Stimulated activated CD8-positive, alpha-beta memory T cell treated with anti-CD3 and anti-CD28 coated beads, Interleukin-4, amount 100 ng/mL, for 1 hour (primary cell): ENCODE results near the gene PRPF38A.
"Not testable (repeated sequence)": the region's sequence is repeated elsewhere in the genome, so short reads cannot be mapped to it uniquely, and the experiment has no call there.

ENCODE experiments used
- DNase-seq, 2 donors: peaks; one replicate each; pipeline ENCODE4 v3.0.0-alpha.2; 2020; ENCODE audit warnings: low read depth in 2 of 2, low spot score in 1 of 2

The PRPF38A gene, protein sequence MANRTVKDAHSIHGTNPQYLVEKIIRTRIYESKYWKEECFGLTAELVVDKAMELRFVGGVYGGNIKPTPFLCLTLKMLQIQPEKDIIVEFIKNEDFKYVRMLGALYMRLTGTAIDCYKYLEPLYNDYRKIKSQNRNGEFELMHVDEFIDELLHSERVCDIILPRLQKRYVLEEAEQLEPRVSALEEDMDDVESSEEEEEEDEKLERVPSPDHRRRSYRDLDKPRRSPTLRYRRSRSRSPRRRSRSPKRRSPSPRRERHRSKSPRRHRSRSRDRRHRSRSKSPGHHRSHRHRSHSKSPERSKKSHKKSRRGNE

DNA sequence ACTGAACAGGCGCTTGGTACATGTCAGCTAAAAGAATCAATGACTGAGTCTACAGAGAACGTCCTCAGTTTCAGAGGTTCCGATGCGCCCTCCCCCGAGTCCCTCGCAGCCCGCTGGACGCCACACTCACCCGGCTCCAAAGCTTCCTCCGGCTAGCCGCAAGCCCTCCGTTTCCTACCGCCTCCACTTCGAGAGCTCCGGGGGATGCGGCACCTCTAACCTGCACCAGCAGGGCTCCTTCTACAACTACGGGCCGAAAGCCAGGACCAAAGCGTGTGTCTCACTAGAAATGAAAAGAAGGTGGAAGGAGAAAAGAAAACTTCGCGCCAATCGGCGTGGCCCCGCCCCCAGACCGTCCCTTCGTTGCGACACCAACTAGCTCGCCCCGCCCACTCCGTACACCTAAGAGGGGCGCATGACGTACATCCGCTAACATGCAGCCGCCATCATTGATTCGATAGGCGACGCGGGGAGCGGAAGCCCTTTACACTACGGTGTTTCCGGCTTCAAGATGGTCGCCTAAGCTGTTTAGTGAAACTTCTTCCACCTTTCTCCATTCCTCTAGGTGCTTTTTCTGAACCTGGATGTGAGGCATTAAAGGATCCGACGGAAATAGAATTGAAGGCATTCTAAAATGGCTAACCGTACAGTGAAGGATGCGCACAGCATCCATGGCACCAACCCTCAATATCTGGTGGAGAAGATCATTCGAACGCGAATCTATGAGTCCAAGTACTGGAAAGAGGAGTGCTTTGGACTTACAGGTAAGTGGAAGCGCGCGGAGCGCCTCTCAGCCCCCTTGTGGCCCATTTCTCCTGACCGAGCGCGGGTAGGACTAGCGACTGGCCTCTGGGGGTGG lies at the start of gene PRPF38A, which contains the start of gene ORC1:
PRPF38A (plus strand) TSS at position 487 of the 859 bp plus-strand sequence; CDS start at position 635, 148 bp downstream.
ORC1 (minus strand) TSS at position 308 of the 859 bp plus-strand sequence. CDS start 2,200 bp downstream, outside the sequence.
- peak; percentile 96 to 97 for DNase-seq

DNA sequence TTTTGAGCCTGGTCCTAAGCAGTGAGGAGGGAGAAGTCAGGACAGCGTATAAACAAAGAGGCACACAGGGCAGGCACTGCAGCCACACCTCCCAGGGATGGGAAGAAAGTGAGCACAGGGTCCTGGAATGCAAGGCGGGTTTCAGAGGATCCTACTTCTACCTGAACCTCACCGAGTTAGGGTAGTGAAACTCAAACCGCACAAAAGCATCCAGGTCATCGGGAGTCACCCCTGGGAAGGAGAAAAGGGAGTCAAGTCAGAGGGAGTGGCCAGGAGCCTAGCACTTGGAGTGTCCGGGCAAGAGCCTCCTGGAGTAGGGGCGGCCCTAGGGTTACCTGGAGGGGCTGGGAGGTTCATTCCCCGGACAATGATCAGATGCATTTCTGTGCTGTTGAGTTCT lies 49.0 kb upstream of the PRPF38A start:
- no peak for DNase-seq

DNA sequence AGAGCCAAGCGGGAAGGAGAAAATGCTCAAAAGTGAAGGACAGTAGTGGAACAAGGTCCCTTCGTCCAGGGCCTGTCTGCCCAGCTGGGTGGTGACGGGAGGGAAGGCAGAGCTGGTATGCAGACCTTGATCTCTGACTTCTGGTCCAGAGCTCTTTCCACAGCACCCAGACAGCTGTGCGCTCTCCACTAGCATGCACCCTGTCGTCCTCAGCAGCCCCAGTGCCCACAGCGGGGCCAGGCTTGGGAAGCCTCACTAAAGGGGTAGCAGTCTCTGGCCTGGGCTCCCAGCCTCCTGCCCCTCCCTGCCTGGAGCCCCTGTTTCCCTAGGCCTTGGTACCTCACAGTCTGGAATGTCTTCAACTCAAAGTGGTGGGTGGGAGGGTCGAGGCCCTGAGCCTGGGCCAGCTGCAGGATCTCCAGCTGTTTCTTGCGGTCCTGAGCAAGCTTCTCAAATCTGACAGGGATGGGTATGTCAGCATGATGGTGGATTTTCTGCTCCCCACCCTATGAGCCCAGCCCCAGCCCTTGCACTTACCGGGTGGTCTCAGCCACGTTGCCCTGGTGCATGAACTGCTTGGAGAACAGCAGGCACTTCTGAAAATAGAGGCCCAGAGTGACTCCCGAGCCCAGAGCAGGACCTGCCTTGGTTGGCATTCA lies 48.4 kb upstream of the PRPF38A start:
- no peak for DNase-seq

DNA sequence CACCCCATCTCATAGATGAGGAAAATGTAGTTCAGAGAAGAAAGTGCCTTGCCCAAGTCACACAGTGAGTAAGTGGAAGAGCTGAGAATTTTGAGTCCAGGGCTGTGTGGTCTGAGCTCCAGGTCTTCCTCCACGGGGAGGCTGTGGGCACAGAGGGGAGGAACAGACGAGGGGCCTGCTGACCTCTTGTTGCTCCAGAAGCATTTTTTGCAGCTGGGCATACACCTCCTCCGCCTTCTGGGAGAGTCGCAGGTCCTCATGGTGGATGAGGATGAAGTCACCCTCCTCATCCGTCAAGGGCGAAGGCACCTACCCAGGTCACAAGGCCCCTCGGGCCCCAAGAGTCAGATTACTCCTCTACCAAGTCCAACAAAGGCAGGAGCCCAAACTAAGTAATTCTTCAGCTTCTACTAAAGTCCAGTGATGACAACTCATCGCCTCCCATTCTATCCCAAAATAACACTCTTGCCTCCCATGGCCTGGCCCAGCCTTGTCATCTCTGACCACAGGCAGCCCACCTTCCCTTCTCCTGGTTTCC lies 47.5 kb upstream of the PRPF38A start:
- no peak for DNase-seq

DNA sequence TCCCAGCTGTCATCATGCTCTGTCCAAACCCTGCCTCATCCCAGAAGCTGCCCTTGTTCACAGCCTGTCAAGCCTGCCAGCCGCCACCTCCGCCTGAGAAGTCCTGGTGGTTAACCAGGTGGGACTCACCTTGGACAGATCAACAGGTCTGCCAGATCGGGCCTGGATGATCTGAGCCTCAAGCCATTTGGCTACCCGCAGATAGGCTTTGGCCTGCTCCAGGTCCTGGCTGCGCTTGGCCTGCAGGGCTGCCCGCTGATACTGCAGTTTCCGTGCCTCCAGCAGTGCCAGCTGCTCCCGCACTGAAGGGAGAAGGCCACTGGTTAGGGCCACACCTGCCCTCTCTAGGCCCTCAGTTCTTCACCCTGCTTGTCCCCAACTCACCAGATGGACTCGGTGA lies 47.0 kb upstream of the PRPF38A start:
- DNase-seq = no peak

DNA sequence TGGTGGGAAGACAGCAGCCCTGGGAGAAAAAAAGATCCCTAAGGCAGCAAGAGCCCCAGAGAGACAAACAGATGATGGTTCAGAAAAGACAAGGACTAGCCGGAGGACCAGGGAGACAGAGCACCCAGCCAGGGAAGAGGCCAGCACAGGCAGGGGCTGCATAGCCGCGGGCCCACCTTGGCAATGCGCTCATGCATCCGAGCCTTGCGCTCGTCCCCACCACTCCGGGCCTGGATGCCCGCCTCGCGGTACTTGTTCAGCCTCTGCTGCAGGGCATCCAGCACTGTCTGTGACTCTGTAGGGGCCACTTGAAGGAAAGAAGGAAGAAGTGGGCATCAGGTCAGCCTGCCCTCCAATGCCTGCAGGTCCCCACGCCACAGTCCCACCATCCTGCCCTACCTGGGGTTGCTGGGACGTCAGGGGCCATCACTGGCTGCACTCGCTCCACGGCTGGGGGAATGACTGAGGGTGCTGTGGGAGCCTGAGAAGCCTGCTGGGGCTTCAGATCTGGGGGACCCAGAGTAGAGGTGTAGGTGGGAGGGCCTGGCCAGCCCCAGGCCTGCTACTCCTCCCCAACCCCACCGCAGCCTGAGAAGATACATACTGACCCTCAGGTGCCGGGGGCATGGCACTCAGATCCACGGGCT lies 45.4 kb upstream of the PRPF38A start:
- DNase-seq = no peak

DNA sequence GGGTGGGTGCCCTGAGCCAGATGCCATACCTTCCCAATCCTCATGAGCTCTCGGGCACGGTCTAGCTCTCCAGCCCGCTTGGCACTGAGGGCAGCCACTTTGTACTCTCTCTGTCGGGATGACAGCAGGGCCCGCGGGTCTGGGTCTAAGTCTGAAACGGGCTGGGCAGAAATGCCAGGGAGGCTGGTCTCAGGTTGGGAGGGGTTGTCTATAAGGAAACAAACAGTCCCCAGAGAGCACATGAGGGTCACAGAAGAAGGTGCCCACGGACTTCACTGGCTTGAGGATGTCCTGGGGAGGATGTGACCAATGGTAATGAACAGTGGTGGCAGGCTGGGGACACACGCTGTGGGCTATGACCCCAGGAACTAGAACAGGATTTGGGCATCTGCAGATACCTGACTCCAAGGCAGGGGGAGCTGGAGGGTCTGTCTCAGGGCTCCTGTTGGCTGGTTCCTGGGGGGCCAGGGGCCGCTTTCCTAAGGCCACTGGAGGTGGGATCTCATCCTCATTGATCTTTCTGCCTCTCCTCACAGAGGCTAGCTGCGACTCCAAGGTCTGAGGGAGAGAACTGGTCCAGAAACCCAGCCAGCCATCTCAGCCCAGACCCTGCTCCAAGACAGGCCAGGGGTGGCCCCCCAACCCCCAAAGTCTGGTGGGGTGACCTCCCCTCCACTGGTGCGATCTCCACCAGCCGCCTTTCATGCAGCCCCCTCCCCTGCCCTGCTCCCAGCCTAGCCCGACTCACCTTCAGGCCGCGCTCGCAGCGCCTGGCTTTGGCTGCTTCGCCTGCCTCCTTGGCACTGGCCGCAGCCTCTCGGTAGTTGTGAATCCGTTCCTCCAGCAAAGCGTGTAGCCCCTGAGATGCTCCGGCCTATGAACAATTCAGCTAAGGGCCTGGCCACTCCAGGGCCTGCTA lies 44.5 kb upstream of the PRPF38A start:
- no peak for DNase-seq

DNA sequence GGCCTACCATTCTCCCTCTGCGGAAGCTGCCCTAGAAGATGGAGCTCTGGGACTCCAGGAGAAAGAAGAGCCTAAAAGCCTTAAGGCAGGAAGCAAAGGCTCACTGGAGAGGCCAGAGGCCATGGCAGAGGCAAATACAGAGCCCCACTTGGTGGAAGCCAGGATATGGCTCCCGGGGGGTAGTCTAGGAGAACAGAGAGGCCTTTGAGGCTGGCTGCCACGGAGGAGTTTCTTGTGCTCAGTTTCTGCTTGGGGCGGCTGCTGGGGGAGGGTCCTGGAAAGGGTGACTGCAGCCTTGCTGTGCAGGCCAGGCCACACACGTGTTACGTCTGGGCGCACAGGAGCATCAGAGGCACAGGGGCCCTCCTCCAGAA lies 43.8 kb upstream of the PRPF38A start:
- DNase-seq = no peak

DNA sequence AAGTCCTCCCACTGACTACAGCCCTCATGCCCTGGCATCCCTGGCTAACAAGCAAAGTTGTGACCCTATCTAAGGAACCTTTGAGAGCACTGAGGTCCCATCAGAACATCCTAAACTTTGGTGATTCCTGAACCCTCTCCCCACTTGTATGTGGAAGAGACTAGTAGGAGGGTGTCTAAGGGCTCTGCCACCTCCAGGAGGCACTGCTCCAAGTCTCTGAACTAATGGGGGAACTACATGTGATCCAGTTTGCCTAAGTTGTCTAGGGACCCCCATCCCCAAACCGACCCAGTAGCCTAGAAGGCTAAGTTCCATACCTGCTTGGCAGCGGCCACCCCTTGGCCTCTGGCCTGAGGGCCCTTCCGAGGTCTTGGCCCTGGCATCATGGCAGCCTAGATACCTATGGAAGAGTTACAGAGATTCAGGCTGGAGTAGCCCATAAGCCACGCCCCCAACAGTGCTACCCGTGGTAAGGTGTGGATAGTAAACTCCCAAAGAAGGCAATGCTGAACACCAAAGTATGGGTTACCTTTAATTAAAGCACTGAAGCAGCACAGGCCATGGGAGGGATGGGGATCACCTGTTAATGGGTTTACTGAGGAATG lies 40.1 kb upstream of the PRPF38A start:
- DNase-seq = no peak

DNA sequence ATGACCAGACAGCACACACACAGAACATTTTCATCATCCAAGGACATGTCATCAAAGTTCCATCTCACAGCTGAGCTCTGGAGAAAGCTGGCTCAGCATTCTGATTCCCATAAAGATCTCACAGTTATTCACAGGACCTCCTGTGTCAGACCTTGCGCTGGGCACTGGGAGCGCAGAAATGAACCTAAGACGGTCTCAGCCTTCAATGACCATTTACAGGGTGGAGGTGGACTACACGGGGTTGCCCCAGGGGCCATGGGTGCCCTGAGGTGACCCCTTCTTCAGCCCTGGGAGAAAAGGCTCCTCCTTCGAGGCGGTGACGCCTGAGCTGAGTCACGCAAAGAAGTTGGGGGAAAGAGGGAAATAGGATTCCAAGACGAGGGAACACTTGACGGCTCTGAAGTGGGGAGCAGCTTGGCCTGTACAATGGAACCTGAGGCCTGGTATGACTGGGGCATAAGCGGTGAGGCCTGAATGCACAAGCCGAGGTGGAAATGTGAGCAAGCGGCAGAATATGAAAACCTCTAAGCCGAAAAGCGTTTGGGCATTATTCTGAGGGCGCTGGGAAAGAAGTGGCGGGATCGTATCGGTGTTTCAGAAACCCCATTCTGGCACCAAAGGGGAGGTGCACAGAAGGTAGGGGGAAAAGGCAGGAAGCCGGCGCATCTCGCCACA lies 39.2 kb upstream of the PRPF38A start:
- DNase-seq = no peak

DNA sequence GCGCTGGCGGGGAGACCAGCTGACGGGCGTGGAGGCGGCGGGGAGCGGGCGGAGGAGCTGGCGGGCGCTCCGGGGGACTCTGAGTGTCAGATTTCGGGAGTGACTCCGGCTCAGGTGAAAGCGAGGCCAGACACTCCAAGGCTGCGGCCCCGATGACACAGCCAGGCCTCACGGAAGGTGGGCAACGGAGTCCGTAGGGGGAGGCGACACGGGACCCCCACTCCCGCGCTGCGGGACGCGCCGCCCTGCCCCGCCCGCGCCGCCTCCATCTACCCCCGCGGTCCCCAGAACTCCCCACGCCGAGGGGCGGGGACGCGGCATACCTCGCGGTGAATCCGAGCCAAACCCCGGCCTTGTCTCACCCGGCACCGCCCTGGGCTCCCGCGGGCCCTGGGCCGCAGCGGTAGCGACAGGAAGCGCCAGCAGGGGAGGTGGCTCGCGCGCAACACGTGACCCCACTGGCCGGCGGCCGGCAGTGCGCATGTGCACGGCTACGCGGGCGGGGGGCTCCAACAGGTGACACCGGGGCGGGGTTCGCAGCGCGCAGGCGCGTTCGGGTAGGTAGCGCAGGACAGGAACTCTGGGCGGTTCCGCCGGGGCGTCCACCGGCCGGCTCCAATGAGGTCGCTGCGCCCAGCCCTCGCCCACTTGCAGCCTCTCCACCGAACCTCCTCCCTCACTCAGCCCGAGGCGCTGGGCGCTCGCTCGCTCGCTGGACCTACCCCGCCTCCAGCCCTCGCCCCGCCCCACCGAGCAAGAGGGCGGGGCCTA lies 38.5 kb upstream of the PRPF38A start, which contains the start of gene CC2D1B:
CC2D1B (minus strand) TSS at position 460 of the 771 bp plus-strand sequence. CDS start 1,585 bp downstream, outside the sequence.
- peak; percentile 97 to 98 for DNase-seq

DNA sequence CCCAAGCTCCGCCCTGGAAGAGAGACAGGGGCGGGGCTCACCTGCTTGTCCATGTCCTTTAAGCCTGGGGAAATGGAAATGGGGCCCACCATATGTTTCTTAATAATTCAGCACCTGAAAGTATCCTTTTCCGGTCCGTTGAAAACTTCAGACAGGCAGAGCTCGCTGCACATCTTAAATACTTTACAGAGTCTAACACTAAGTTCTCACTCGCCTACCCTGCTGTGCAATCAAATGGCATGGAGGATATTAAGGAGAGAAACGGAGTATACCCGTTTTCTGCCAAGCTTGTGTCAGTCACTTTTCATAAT lies 37.9 kb upstream of the PRPF38A start:
- DNase-seq = no peak

DNA sequence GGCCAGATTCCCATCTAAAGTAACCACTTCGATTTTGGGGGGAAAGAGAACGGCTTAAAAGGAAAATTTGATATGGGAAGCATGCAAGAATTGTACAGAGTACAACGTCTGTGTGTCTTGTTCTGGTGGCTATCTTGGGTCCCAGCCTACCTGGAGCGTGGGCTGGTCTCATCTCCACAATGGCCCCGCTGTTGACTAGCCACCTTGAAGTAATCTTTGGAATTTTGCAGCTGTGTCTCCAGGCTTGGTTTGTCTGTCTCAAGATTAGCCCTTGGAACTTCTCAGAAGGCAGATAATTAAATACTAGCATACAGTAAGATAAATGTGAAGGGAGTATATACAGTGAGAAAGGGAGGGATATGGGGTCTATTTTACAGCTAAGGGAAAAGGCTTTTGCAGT lies 37.1 kb upstream of the PRPF38A start:
- DNase-seq = no peak

DNA sequence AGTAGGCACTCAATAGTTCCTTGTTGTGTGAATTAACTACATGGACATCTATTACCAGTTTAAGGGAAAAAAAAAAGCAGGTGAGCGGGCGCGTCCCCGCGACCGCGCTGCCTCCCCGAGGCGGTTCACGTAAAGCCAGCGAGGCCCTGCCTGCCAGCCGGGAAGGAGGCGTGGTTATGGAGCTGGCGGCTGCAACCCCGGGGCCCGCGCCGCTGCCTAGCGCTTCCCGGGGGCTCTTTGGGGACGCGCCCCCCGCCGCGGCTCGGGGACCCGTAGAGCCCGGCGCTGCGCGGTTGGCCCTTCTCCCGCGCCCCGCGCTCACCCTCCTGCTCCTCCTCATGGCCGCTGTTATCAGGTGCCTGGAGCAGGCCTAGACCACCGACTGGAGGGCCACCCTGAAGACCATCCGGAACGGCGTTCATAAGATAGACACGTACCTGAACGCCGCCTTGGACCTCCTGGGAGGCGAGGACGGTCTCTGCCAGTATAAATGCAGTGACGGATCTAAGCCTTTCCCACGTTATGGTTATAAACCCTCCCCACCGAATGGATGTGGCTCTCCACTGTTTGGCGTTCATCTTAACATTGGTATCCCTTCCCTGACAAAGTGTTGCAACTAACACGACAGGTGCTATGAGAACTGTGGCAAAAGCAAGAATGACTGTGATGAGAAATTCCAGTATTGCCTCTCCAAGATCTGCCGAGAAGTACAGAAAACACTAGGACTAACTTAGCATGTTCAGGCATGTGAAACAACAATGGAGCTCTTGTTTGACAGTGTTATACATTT lies 35.8 kb upstream of the PRPF38A start:
- peak in 1 of 2 donors; percentile 24 for DNase-seq

DNA sequence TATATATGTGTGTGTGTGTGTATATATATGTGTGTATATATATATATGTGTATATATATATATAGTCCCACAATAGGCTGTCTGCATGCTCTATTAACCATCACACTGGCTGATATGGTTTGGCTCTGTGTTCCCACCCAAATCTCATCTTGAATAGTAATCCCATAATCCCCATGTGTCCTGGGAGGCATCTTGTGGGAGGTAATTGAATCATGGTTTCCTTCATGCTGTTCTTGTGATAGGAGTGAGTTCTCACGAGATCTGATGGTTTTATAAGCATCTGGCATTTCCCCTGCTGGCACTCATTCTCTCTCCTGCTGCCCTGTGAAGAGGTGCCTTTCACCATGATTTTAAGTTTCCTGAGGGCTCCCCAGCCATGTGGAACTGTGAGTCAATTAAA lies 34.6 kb upstream of the PRPF38A start:
- DNase-seq = not testable (repeated sequence)

DNA sequence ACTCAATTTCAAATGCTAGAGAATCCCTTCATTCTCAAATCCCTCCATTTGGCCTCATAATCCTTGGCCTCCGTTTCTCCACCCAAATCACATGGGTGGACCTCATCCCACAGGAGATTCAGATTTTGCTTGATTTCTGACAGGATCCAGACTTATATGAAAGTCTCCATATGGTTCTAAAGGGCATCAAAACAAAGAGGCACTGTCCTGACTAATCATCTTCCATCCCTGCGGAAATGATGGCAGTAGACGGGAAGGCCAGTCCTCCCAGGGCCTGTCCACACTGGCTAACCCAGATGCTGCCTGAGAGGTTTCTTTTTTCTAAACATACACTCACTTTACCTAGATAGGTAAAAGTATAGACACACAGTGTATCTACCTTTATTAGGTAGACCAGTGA lies 19.0 kb upstream of the PRPF38A start:
- DNase-seq = no peak

DNA sequence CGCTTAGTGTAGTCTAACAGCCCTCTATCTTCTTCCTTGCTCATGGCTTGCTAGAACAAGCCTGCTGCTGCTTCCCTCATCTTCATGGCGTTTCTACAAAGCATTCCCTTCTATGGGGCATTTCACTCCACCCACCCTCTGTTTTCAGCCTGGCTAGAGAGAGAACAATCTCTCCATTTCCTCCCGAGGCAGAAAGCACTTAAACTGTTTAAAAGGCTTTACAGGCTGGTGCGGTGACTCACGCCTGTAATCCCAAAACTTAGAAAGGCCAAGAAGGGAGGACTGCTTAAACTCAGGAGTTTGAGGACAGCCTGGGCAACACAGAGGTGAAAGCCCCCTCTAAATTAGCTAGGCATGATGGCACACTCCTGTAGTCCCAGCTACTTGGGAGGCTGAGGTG lies 17.9 kb upstream of the PRPF38A start:
- no peak for DNase-seq
